Measurements from ENCODE around the gene KCNS1.

DNA sequence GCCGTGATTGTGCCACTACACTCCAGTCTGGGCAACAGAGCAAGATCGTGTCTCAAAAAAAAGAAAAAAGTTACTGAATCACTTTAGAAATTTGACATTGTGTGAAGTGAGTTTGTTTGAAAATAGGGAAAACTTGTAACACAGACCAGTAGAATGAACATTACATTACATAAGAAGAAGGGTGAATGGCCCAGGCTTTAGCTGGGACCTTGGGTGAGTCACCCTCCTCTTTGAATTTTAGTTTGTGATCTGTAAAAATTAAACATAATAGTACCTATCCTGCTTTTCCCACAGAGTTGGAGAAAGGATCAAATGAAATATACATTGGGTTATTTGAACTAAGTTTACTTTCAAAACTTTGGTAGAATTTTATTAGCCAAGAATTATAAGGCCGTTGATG is 56.3 kb downstream of the KCNS1 start:
- TF ChIP-seq, protein P1, sequence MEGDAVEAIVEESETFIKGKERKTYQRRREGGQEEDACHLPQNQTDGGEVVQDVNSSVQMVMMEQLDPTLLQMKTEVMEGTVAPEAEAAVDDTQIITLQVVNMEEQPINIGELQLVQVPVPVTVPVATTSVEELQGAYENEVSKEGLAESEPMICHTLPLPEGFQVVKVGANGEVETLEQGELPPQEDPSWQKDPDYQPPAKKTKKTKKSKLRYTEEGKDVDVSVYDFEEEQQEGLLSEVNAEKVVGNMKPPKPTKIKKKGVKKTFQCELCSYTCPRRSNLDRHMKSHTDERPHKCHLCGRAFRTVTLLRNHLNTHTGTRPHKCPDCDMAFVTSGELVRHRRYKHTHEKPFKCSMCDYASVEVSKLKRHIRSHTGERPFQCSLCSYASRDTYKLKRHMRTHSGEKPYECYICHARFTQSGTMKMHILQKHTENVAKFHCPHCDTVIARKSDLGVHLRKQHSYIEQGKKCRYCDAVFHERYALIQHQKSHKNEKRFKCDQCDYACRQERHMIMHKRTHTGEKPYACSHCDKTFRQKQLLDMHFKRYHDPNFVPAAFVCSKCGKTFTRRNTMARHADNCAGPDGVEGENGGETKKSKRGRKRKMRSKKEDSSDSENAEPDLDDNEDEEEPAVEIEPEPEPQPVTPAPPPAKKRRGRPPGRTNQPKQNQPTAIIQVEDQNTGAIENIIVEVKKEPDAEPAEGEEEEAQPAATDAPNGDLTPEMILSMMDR (IDR thresholded peaks at IDR 0.05), result no peak
- TF ChIP-seq EP300 (IDR thresholded peaks at IDR 0.05) (no peak), POLR2A (IDR thresholded peaks at IDR 0.05) (no peak)

Measured in sigmoid colon (tissue), 4 donors.